Measurements from ENCODE around the gene SMARCD3. TPM values are rescaled to one million over a fixed set of nuclear protein-coding genes. Genes with fewer than 3 reads are reported as not detected.

Gene SMARCD3
- polyA plus RNA-seq, 1 donor from 2014 or later: 199 TPM

- Histone ChIP-seq H3K9me3 (ENCODE audit: low read length) (no peaks in the 10 kb centered on the region), H3K27ac (ENCODE audit: low read length) (no peak overlapping the region), H3F3A (ENCODE audit: insufficient read depth, low read length, poor library complexity, severe bottlenecking) (no peaks in the 10 kb centered on the region), H3K9me2 (ENCODE audit: insufficient read depth, low read length) (no peaks in the 10 kb centered on the region), H3K36me3 (ENCODE audit: insufficient read depth, low read length) (no peaks in the 10 kb centered on the region), H3K4me3 (ENCODE audit: low read length) (no peak overlapping the region), H2AFZ (ENCODE audit: low read depth, low read length) (no peak overlapping the region), H3K9ac (ENCODE audit: low read length) (no peak overlapping the region), H3K27me3 (ENCODE audit: insufficient read depth, low read depth, low read length) (no peaks in the 10 kb centered on the region), H4K20me1 (ENCODE audit: insufficient read depth) (no peaks in the 10 kb centered on the region), H3K4me2 (ENCODE audit: low read length) (no peak overlapping the region), H3K79me2 (replicated peaks; ENCODE audit: insufficient read depth, low read length) (no peaks in the 10 kb centered on the region)
- TF ChIP-seq REST (IDR thresholded peaks at IDR 0.05; ENCODE audit: borderline replicate concordance): no peak
- no peak for TF ChIP-seq SMC3 (conservative IDR thresholded peaks at IDR 0.05; ENCODE audit: poor library complexity)
- no peak for TF ChIP-seq POLR2AphosphoS5 (IDR thresholded peaks at IDR 0.05)
- no peak for TF ChIP-seq MXI1 (conservative IDR thresholded peaks at IDR 0.05; ENCODE audit: poor library complexity, severe bottlenecking)
- no peak for TF ChIP-seq EZH2 (IDR thresholded peaks at IDR 0.05; ENCODE audit: borderline replicate concordance, insufficient read depth, low read length, poor library complexity, severe bottlenecking)
- TF ChIP-seq TAF1 (IDR thresholded peaks at IDR 0.05; ENCODE audit: low read depth): no peak
- no peak for TF ChIP-seq EP300 (conservative IDR thresholded peaks at IDR 0.05; ENCODE audit: poor library complexity, severe bottlenecking)
- TF ChIP-seq RAD21 (conservative IDR thresholded peaks at IDR 0.05): no peak
- no peak for TF ChIP-seq CTCF (IDR thresholded peaks at IDR 0.05; ENCODE audit: poor library complexity, severe bottlenecking)
Measured at GRCh38 chr7:151289891-151290290, 41.4 kb upstream of the SMARCD3 start.

- H3K9ac ChIP-seq (ENCODE audit: low read length): no peak overlapping the region
- H3K9me2 ChIP-seq (ENCODE audit: insufficient read depth, low read length): no peaks in the 10 kb centered on the region
- H3K27ac ChIP-seq (ENCODE audit: low read length): no peak overlapping the region
- no peak overlapping the region for H3K4me2 ChIP-seq (ENCODE audit: low read length)
- H2AFZ ChIP-seq (ENCODE audit: low read depth, low read length): no peak overlapping the region
- H3K9me3 ChIP-seq (ENCODE audit: low read length): no peaks in the 10 kb centered on the region
- H3F3A ChIP-seq (ENCODE audit: insufficient read depth, low read length, poor library complexity, severe bottlenecking): no peaks in the 10 kb centered on the region
- H3K36me3 ChIP-seq (ENCODE audit: insufficient read depth, low read length): no peaks in the 10 kb centered on the region
- H3K4me3 ChIP-seq (ENCODE audit: low read length): no peak overlapping the region
- H3K79me2 ChIP-seq (replicated peaks; ENCODE audit: insufficient read depth, low read length): no peaks in the 10 kb centered on the region
- H4K20me1 ChIP-seq (ENCODE audit: insufficient read depth): no peaks in the 10 kb centered on the region
- no peak for TF ChIP-seq SMC3 (conservative IDR thresholded peaks at IDR 0.05; ENCODE audit: poor library complexity)
- no peak for TF ChIP-seq CTCF (IDR thresholded peaks at IDR 0.05; ENCODE audit: poor library complexity, severe bottlenecking)
- no peak for TF ChIP-seq POLR2AphosphoS5 (IDR thresholded peaks at IDR 0.05)
- TF ChIP-seq TAF1 (IDR thresholded peaks at IDR 0.05; ENCODE audit: low read depth): no peak
- TF ChIP-seq MXI1 (conservative IDR thresholded peaks at IDR 0.05; ENCODE audit: poor library complexity, severe bottlenecking): no peak
- no peak for TF ChIP-seq RAD21 (conservative IDR thresholded peaks at IDR 0.05)
- no peak for TF ChIP-seq EP300 (conservative IDR thresholded peaks at IDR 0.05; ENCODE audit: poor library complexity, severe bottlenecking)
- TF ChIP-seq EZH2 (IDR thresholded peaks at IDR 0.05; ENCODE audit: borderline replicate concordance, insufficient read depth, low read length, poor library complexity, severe bottlenecking): no peak
- no peak for TF ChIP-seq REST (IDR thresholded peaks at IDR 0.05; ENCODE audit: borderline replicate concordance)
- no peaks in the 10 kb centered on the region for H3K27me3 ChIP-seq (ENCODE audit: insufficient read depth, low read depth, low read length)
Measured at GRCh38 chr7:151286148-151286547, 37.7 kb upstream of the SMARCD3 start.
